DOHH2 (cell line): ENCODE results near the gene ST3GAL4.

Source experiments
- EZH2phosphoT487 ChIP-seq: fragments of 200-600 bp; sonication (generic); IDR thresholded peaks from 2 replicates; pipeline ENCODE4 v1.6.1; 2017; ENCODE audit warnings: borderline replicate concordance, mild to moderate bottlenecking, antibody characterized with exemption, low read length, moderate library complexity, mixed read lengths
- TF ChIP-seq, protein P1 (sequence below): fragments of 200-600 bp; sonication (generic); IDR thresholded peaks from one replicate; pipeline ENCODE4 v1.5.1; 2014; ENCODE audit warnings: antibody characterized with exemption, mild to moderate bottlenecking, low read depth, low read length; ENCODE audit not compliant: poor library complexity, severe bottlenecking

DNA sequence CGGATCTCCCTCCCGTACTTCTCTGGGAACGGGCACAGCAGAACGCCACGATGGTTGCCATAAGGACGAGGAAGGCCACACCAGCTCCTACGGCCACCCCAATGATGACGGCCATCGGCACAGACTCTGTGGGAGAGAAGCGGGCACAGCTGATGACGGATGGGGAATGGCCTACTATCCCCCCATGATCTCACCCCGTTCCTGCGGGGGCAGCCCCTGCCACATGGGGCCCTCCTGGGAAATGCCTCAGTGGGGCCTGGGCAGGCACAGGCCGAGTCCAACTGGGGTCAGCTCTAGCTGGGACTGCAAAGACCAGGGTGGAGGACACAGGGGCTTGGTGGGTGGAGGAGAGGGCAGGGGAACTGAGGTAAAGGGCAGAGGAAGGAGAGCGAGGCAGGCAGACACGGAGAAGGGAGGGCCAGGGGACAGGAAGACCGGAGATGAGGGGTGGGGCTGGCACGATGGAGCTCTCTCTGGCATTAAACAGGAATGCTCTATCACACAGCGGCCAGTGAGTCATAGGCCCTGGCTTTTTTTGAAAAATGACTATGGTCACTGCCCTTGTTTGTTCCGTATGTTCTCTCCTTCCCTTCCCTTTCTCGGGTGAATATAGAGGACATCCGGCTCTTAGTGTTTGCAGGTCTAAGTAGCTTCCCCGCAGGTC is 76.0 kb downstream of the ST3GAL4 start:
- TF ChIP-seq, protein P1, sequence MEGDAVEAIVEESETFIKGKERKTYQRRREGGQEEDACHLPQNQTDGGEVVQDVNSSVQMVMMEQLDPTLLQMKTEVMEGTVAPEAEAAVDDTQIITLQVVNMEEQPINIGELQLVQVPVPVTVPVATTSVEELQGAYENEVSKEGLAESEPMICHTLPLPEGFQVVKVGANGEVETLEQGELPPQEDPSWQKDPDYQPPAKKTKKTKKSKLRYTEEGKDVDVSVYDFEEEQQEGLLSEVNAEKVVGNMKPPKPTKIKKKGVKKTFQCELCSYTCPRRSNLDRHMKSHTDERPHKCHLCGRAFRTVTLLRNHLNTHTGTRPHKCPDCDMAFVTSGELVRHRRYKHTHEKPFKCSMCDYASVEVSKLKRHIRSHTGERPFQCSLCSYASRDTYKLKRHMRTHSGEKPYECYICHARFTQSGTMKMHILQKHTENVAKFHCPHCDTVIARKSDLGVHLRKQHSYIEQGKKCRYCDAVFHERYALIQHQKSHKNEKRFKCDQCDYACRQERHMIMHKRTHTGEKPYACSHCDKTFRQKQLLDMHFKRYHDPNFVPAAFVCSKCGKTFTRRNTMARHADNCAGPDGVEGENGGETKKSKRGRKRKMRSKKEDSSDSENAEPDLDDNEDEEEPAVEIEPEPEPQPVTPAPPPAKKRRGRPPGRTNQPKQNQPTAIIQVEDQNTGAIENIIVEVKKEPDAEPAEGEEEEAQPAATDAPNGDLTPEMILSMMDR, result no peak
- no peak for TF ChIP-seq EZH2phosphoT487
